Esophagus muscularis mucosa (tissue), 3 donors: ENCODE measurements around the gene SNX20.

Source experiments
- CTCF ChIP-seq, 3 experiments: fragments of 200-600 bp in 2 of 3; fragments of 450-650 bp in 1 of 3; sonication (generic) in 2 of 3; IDR thresholded peaks; one replicate each; pipeline ENCODE4 v1.5.1; 2017 to 2019; ENCODE audit warnings: antibody characterized with exemption in 3 of 3, mild to moderate bottlenecking in 2 of 3, moderate library complexity in 1 of 3
- POLR2AphosphoS5 ChIP-seq, 2 donors: sonication (generic); formaldehyde crosslinking; IDR thresholded peaks; one replicate each; pipeline ENCODE4 v1.6.1; 2017; ENCODE audit warnings: antibody characterized with exemption in 2 of 2

GRCh38 chr16:50640919-50641817 lies 39.9 kb downstream of the SNX20 start:
- TF ChIP-seq CTCF (IDR thresholded peaks at IDR 0.05) (no peak), POLR2AphosphoS5 (IDR thresholded peaks at IDR 0.05) (no peak)
